CD14-positive monocyte (primary cell): ENCODE results near the gene IFNB1. TPM values are rescaled to one million over a fixed set of nuclear protein-coding genes. Genes with fewer than 3 reads are reported as not detected.
A peak's percentile ranks its signal among the peaks of the same experiment; 100 is the strongest.

Experiments used
- DNase-seq, 3 donors: peaks; one replicate each; pipeline ENCODE4 v3.0.0-alpha.2; 2011 to 2022
- H2AFZ ChIP-seq: 2 replicates; pipeline ENCODE4 v1.6.0; 2012; ENCODE audit warnings: mild to moderate bottlenecking, low read depth, low read length, inconsistent platforms; ENCODE audit not compliant: insufficient read depth, poor library complexity, severe bottlenecking
- H3K27ac ChIP-seq, 2 donors: 1 replicate in 1 of 2; 2 replicates in 1 of 2; pipeline ENCODE4 v1.5.1; 2012 to 2013; ENCODE audit warnings: low read length in 2 of 2, control low read depth in 1 of 2, inconsistent platforms in 1 of 2, low read depth in 1 of 2, mild to moderate bottlenecking in 1 of 2
- H3K27me3 ChIP-seq, 2 donors: one replicate each; pipeline versions ENCODE4 v1.6.0 to v1.6.1; 2011 to 2013; ENCODE audit warnings: low read length in 2 of 2; ENCODE audit not compliant: control insufficient read depth in 2 of 2, insufficient read depth in 2 of 2
- H3K36me3 ChIP-seq, 2 donors: replicated peaks in 1 of 2; 1 replicate in 1 of 2; 2 replicates in 1 of 2; pipeline versions ENCODE4 v1.5.1 to v1.6.1; 2012 to 2013; ENCODE audit warnings: low read length in 2 of 2, control low read depth in 1 of 2, inconsistent platforms in 1 of 2, mild to moderate bottlenecking in 1 of 2; ENCODE audit not compliant: insufficient read depth in 2 of 2, control insufficient read depth in 1 of 2
- H3K4me1 ChIP-seq, 2 donors: 1 replicate in 1 of 2; 2 replicates in 1 of 2; pipeline versions ENCODE4 v1.5.1 to v1.6.1; 2012 to 2013; ENCODE audit warnings: low read length in 2 of 2, control low read depth in 1 of 2, inconsistent platforms in 1 of 2, mild to moderate bottlenecking in 1 of 2, moderate library complexity in 1 of 2; ENCODE audit not compliant: insufficient read depth in 2 of 2, control insufficient read depth in 1 of 2
- H3K4me2 ChIP-seq: replicated peaks from 2 replicates; pipeline ENCODE3; 2012; ENCODE audit warnings: low read length, moderate library complexity, mild to moderate bottlenecking; ENCODE audit not compliant: poor library complexity, severe bottlenecking; ENCODE audit errors: extremely low read depth
- H3K4me3 ChIP-seq, 3 experiments: fragments of 200-600 bp in 1 of 3; sonication (generic) in 1 of 3; replicated peaks in 1 of 3; 1 replicate in 2 of 3; 2 replicates in 1 of 3; pipeline ENCODE4 v1.5.1; 2011 to 2013; ENCODE audit warnings: low read length in 3 of 3, mild to moderate bottlenecking in 3 of 3, control low read depth in 2 of 3, low read depth in 2 of 3, inconsistent platforms in 1 of 3, moderate library complexity in 1 of 3
- H3K79me2 ChIP-seq: 2 replicates; pipeline ENCODE4 v1.6.0; 2012; ENCODE audit warnings: mild to moderate bottlenecking, control low read depth, inconsistent platforms, low read length, moderate library complexity; ENCODE audit not compliant: insufficient read depth
- H3K9ac ChIP-seq: 2 replicates; pipeline ENCODE4 v1.6.0; 2017; ENCODE audit warnings: low read length, mild to moderate bottlenecking; ENCODE audit not compliant: insufficient read depth, poor library complexity, severe bottlenecking
- H3K9me3 ChIP-seq, 2 donors: replicated peaks in 1 of 2; 1 replicate in 1 of 2; 2 replicates in 1 of 2; pipeline versions ENCODE4 v1.5.1 to v1.6.1; 2012 to 2013; ENCODE audit warnings: low read length in 2 of 2, control low read depth in 1 of 2; ENCODE audit not compliant: control insufficient read depth in 1 of 2, insufficient read depth in 1 of 2
- H4K20me1 ChIP-seq: 2 replicates; pipeline ENCODE4 v1.6.0; 2012; ENCODE audit warnings: mild to moderate bottlenecking, low read length, control low read depth, moderate library complexity; ENCODE audit not compliant: insufficient read depth
- H3K27ac Mint-ChIP-seq, 7 donors: one replicate each; pipeline ENCODE4 v1.8.0; 2020; ENCODE audit warnings: mild to moderate bottlenecking in 7 of 7, mixed read lengths in 7 of 7, moderate library complexity in 6 of 7, inconsistent platforms in 2 of 7
- H3K27me3 Mint-ChIP-seq, 3 donors: one replicate each; pipeline ENCODE4 v1.8.0; 2021 to 2022; ENCODE audit warnings: low read depth in 3 of 3, mild to moderate bottlenecking in 3 of 3, mixed read lengths in 3 of 3, moderate library complexity in 3 of 3, inconsistent platforms in 1 of 3
- H3K36me3 Mint-ChIP-seq, 2 donors: one replicate each; pipeline ENCODE4 v1.8.0; 2020; ENCODE audit warnings: mixed read lengths in 2 of 2, inconsistent platforms in 1 of 2, mild to moderate bottlenecking in 1 of 2
- H3K4me1 Mint-ChIP-seq: one replicate; pipeline ENCODE4 v1.8.0; 2020; ENCODE audit warnings: mild to moderate bottlenecking, mixed read lengths
- H3K4me3 Mint-ChIP-seq, 2 donors: one replicate each; pipeline ENCODE4 v1.8.0; 2020; ENCODE audit warnings: mild to moderate bottlenecking in 2 of 2, mixed read lengths in 2 of 2, moderate library complexity in 1 of 2
- H3K9me3 Mint-ChIP-seq, 7 donors: one replicate each; pipeline ENCODE4 v1.8.0; 2020 to 2022; ENCODE audit warnings: mixed read lengths in 7 of 7, mild to moderate bottlenecking in 6 of 7, moderate library complexity in 6 of 7, inconsistent platforms in 2 of 7
- CTCF ChIP-seq: fragments of 200-600 bp; IDR thresholded peaks from one replicate; pipeline ENCODE4 v1.8.0; 2022; ENCODE audit warnings: antibody characterized with exemption, mild to moderate bottlenecking
- WGBS: methylation state at CpG from one replicate; pipeline ENCODE4 v1.1.5; 2013; ENCODE audit warnings: missing lambda C conversion rate; ENCODE audit not compliant: insufficient coverage; 5-methylcytosine and 5-hydroxymethylcytosine counted together
- intact Hi-C, 2 donors: fragments of 100-400 bp; cut with micrococcal nuclease; formaldehyde crosslinking; loops; one replicate each; pipeline versions ENCODE4 v1.15.0 to v1.15.1; 2023
- polyA plus RNA-seq, 3 donors: library from polyadenylated mRNA; depleted of rRNA in 1 of 3; unstranded in 2 of 3; stranded (reverse) in 1 of 3; fragments of 300-500 nt in 2 of 3; fragments of >200 nt in 1 of 3; fragmentation: Illumina TruSeq in 2 of 3; gene quantifications; 1 replicate in 2 of 3; 2 replicates in 1 of 3; pipeline ENCODE4 v1.2.3, GENCODE V29; 2012 to 2021

The IFNB1 gene
- polyA plus RNA-seq, 3 donors: not detected

- Histone ChIP-seq H3K4me2 (peak overlapping the region; percentile 42), H3K9me3 (no peaks in the 10 kb centered on the region), H4K20me1 (no peaks in the 10 kb centered on the region), H3K27me3 (no peaks in the 10 kb centered on the region), H3K4me3 (peak overlapping the region in 1 of 3 experiments; percentile 30), H3K36me3 (no peaks in the 10 kb centered on the region), H3K27ac (peak overlapping the region in 1 of 2 donors; percentile 67), H3K9ac (no peak overlapping the region), H3K79me2 (no peaks in the 10 kb centered on the region), H3K4me1 (peaks cover 17 to 20% of the 10 kb centered on the region in 2 donors), H2AFZ (no peak overlapping the region)
- intact Hi-C loops: loop anchor here (5.0 to 10.0 kb wide), 4 partner anchors 72 to 420 kb away; partner anchors contain the start of genes FOCAD (in 1 of the 2) and HACD4 (in 1 of the 2)
- Mint-ChIP-seq H3K4me1 (peaks cover 21% of the 10 kb centered on the region), H3K4me3 (peak overlapping the region in 1 of 2 donors; percentile 48), H3K9me3 (peaks cover 0 to 2% (median 0%) of the 10 kb centered on the region in 7 donors), H3K27ac (peak overlapping the region; percentile 71 to 93 (median 85)), H3K36me3 (no peaks in the 10 kb centered on the region), H3K27me3 (peaks cover 0 to 2% (median 0%) of the 10 kb centered on the region in 3 donors)
- TF ChIP-seq CTCF: no peak
- peak; percentile 48 to 78 (median 76) for DNase-seq
- WGBS: no CpG with 5 or more reads among the region's 1 CpG
Observed at GRCh38 chr9:21104787-21105186, 27.0 kb upstream of the IFNB1 start.

GRCh38 chr9:21102305-21102704 is 24.6 kb upstream of the IFNB1 start:
- no peak overlapping the region for H3K27ac ChIP-seq
- no peaks in the 10 kb centered on the region for H3K79me2 ChIP-seq
- no peak overlapping the region for H3K27ac Mint-ChIP-seq
- no peak for TF ChIP-seq CTCF
- H3K4me1 Mint-ChIP-seq: peaks cover 34% of the 10 kb centered on the region
- peaks cover 27 to 34% of the 10 kb centered on the region in 2 donors for H3K4me1 ChIP-seq
- WGBS: 100% methylated on average over 1 of the region's 1 CpG
- H3K36me3 Mint-ChIP-seq: no peaks in the 10 kb centered on the region
- no peak for DNase-seq
- no peak overlapping the region for H3K4me2 ChIP-seq
- intact Hi-C loops: loop anchor here in 1 of 2 donors (5.0 to 10.0 kb wide), 2 partner anchors 70 to 418 kb away; partner anchors contain the start of genes FOCAD and HACD4
- no peak overlapping the region for H3K4me3 Mint-ChIP-seq
- H3K4me3 ChIP-seq: no peak overlapping the region
- H3K27me3 ChIP-seq: no peaks in the 10 kb centered on the region
- no peak overlapping the region for H2AFZ ChIP-seq
- H3K9me3 ChIP-seq: no peaks in the 10 kb centered on the region
- no peaks in the 10 kb centered on the region for H3K36me3 ChIP-seq
- H3K9me3 Mint-ChIP-seq: peaks cover 0 to 2% (median 0%) of the 10 kb centered on the region in 7 donors
- H3K9ac ChIP-seq: no peak overlapping the region
- H4K20me1 ChIP-seq: no peaks in the 10 kb centered on the region
- no peaks in the 10 kb centered on the region for H3K27me3 Mint-ChIP-seq
